Activated naive CD8-positive, alpha-beta T cell treated with anti-CD3 and anti-CD28 coated beads, Interleukin-2, amount 50 U/mL, for 16 hours (primary cell): ENCODE data around the gene C12orf76.
"Not testable (repeated sequence)": the region's sequence is repeated elsewhere in the genome, so short reads cannot be mapped to it uniquely, and the experiment has no call there.

Experiments
- DNase-seq: peaks from one replicate; pipeline ENCODE4 v3.0.0-alpha.2; 2020; ENCODE audit warnings: low read depth, low spot score

Gene C12orf76

GRCh38 chr12:110023059-110023980, 25.0 kb downstream of the C12orf76 start:
- no peak for DNase-seq

DNA sequence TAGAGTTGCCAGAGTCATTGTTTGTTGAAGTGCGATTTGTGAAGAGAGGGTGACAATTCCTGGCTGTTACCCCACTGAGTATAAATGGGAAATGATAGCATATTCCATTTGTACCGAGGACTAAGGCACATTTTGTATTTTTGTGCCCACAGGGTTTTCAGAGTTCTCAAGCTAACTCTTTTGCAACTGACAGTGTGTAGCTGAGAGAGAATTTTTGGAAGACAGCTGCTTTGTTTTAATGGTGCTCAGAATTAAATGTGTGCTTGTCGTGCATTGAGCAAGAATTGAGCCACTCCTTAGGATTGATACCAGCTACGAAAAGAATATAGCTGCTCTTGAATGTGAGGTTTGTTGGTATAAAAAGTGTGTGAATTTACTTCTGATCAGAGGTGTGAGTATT, 27.4 kb downstream of the C12orf76 start:
- no peak for DNase-seq

- no peak for DNase-seq
Measured at GRCh38 chr12:110015132-110015531, 33.2 kb downstream of the C12orf76 start.

DNA sequence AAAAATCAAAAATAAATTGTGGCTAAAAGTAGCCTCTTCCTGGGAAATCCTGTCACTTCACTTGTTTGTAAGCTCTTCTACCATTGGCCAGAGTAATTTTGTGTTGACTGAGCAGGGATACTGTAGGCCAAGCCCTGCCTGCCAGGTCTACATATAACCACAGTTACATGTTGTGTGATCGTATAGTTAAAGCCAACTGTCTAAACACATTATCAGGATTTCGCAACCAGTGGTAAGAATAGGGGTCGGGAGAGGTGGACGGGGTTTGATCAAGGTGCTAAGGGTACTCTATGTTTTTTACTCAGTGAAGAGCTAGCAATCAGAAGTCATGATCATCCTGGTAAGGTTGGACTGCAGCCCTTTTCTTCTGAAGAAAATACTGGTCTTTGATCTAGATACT, 35.7 kb downstream of the C12orf76 start:
- no peak for DNase-seq

- DNase-seq = no peak
Measured at GRCh38 chr12:110012137-110012536, 36.2 kb downstream of the C12orf76 start.

- no peak for DNase-seq
Measured at GRCh38 chr12:110010853-110011723, 37.2 kb downstream of the C12orf76 start.

DNA sequence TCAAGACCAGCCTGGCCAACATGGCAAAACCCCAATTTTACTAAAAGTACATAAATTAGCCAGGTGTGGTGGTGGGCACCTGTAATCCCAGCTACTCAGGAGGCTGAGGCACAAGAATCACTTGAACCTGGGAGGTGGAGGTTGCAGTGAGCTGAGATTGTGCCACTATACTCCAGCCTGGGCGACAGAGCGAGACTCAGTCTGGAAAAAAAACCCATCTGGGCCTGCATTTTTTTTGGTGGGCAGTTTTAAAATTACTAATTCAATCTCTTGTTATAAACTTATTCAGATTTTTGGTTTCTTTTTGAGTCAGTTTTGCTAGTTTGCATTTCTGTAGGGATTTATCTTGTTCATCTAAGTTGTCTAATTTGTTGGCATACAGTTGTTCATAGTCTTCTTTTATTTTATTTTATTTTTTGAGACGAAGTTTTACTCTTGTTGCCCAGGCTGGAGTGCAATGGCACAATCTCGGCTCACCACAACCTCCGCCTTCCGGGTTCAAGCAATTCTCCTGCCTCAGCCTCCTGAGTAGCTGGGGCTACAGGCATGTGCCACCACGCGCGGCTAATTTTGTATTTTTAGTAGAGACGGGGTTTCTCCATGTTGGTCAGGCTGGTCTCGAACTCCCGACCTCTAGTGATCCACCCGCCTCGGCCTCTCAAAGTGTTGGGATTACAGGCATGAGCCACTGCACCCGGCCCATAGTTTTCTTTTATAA, 39.5 kb downstream of the C12orf76 start:
- DNase-seq = not testable (repeated sequence)

- DNase-seq = no peak
Measured at GRCh38 chr12:110007881-110008280, 40.4 kb downstream of the C12orf76 start.

DNA sequence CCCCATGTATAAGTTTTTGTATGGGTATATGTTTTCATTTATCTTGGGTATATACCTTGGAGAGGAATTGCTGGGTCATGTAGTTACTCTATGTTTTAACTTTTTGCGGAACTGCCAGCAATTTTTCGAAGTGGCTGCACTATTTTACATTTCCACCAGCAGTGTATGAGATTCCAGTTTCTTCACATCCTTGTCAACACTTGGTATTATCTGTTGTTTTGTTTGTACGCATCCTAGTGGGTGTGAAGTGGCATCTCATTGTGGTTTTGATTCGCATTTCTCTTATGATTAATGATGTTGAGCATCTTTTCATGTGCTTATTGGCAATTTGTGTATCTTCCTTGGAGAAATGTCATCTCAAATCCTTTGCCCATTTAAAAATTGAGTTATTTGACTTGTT, 42.2 kb downstream of the C12orf76 start:
- no peak for DNase-seq

- no peak for DNase-seq
Measured at GRCh38 chr12:110005319-110005973, 42.9 kb downstream of the C12orf76 start.

- no peak for DNase-seq
Measured at GRCh38 chr12:110004598-110004997, 43.7 kb downstream of the C12orf76 start.

- no peak for DNase-seq
Measured at GRCh38 chr12:110002676-110003515, 45.4 kb downstream of the C12orf76 start.

- DNase-seq = no peak
Measured at GRCh38 chr12:110001596-110001995, 46.7 kb downstream of the C12orf76 start.

GRCh38 chr12:109999983-110000505, 48.3 kb downstream of the C12orf76 start:
- DNase-seq = no peak

- no peak for DNase-seq
Measured at GRCh38 chr12:109999649-109999971, 48.7 kb downstream of the C12orf76 start.

- peak; percentile 75 for DNase-seq
Measured at GRCh38 chr12:109998904-109999648, 49.2 kb downstream of the C12orf76 start, which contains the start of gene ANKRD13A. Gene ANKRD13A (plus strand): TSS chr12:109999430. CDS start chr12:109999689, 259 bp downstream.

DNA sequence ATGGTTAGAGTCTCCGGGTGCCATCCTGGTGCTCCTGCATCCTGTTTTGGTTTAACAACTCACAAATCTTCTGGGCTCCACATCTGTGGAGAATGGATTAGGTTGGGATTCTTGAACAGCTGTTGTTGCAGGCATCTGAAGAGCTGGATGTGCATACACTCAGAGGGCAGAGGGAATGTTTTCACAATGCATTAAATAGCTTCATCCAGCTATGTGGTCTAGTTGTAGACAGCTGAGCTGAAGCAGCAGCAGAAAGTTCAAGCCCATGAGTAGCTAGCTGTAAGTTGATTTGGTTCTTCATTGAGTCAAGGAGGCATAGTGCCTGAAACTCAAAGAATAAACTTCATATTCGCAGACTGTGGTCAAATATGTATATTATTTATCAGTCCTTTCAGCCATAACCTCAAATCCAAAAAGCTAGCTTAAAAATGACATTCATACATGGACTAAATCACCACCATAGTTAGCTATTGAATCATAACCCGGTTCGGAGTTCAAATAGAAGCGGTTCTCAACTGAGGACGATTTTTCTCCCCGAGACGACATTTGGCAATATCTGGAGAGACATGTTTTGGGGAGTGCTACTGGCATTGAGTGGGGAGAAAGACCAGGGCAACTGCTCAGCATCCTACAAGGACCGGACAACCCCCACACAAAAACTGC, 50.0 kb downstream of the C12orf76 start:
- DNase-seq = no peak

DNA sequence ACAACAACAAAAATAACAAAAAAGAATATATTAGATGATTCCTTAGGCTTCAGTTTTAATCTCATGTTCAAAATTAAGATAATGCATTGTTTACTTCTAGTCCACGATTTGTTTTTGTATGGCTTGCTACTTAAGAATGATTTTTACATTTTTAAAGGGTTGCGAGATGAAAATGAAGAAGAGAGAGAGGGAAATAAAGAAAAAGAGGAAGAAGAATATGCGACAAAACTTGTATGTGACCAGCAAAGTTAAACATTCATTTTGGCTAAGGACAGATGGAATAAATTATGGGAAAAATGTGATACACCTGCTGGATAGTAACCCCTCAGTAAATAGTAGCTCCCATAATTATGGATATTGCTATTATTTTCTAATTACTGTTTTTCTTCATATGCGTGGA, 50.9 kb downstream of the C12orf76 start:
- DNase-seq = no peak

GRCh38 chr12:109996483-109996853, 51.9 kb downstream of the C12orf76 start:
- no peak for DNase-seq
